PFSK-1 (cell line): ENCODE measurements around the gene COL18A1.

ENCODE experiments used
- FOXP2 ChIP-seq: optimal IDR thresholded peaks from 2 replicates; pipeline ENCODE3; 2011; ENCODE audit warnings: borderline replicate concordance, control low read depth, inconsistent platforms; ENCODE audit not compliant: insufficient read depth; ENCODE audit errors: extremely low read length, extremely low read depth
- POLR2AphosphoS5 ChIP-seq: IDR thresholded peaks from 2 replicates; pipeline ENCODE4 v1.6.1; 2012; ENCODE audit warnings: low read depth, mild to moderate bottlenecking, control low read depth, low read length, moderate library complexity
- SIN3A ChIP-seq: IDR thresholded peaks from 2 replicates; pipeline ENCODE4 v1.6.1; 2012; ENCODE audit warnings: mild to moderate bottlenecking, low read length, moderate library complexity, borderline replicate concordance; ENCODE audit not compliant: insufficient read depth
- TAF1 ChIP-seq: IDR thresholded peaks from 2 replicates; pipeline ENCODE4 v1.6.1; 2012; ENCODE audit warnings: low read length, control low read depth, borderline replicate concordance; ENCODE audit not compliant: insufficient read depth
- TF ChIP-seq, protein P1 (sequence below), 2 experiments: IDR thresholded peaks; 2 replicates each; pipeline versions ENCODE4 v1.6.1 to v1.8.0; 2011 to 2012; ENCODE audit warnings: low read depth in 2 of 2, low read length in 2 of 2, control low read depth in 1 of 2, inconsistent platforms in 1 of 2, mild to moderate bottlenecking in 1 of 2, moderate library complexity in 1 of 2; ENCODE audit not compliant: insufficient read depth in 1 of 2

COL18A1 gene

GRCh38 chr21:45473496-45474322, 68.7 kb downstream of the COL18A1 start:
- TF ChIP-seq, protein P1, sequence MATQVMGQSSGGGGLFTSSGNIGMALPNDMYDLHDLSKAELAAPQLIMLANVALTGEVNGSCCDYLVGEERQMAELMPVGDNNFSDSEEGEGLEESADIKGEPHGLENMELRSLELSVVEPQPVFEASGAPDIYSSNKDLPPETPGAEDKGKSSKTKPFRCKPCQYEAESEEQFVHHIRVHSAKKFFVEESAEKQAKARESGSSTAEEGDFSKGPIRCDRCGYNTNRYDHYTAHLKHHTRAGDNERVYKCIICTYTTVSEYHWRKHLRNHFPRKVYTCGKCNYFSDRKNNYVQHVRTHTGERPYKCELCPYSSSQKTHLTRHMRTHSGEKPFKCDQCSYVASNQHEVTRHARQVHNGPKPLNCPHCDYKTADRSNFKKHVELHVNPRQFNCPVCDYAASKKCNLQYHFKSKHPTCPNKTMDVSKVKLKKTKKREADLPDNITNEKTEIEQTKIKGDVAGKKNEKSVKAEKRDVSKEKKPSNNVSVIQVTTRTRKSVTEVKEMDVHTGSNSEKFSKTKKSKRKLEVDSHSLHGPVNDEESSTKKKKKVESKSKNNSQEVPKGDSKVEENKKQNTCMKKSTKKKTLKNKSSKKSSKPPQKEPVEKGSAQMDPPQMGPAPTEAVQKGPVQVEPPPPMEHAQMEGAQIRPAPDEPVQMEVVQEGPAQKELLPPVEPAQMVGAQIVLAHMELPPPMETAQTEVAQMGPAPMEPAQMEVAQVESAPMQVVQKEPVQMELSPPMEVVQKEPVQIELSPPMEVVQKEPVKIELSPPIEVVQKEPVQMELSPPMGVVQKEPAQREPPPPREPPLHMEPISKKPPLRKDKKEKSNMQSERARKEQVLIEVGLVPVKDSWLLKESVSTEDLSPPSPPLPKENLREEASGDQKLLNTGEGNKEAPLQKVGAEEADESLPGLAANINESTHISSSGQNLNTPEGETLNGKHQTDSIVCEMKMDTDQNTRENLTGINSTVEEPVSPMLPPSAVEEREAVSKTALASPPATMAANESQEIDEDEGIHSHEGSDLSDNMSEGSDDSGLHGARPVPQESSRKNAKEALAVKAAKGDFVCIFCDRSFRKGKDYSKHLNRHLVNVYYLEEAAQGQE (IDR thresholded peaks at IDR 0.05; ENCODE audit: insufficient read depth in 1 of 2, low read depth in 2 of 2, low read length in 2 of 2): no peak
- no peak for TF ChIP-seq SIN3A
- no peak for TF ChIP-seq TAF1
- TF ChIP-seq POLR2AphosphoS5: no peak
- TF ChIP-seq FOXP2: no peak

DNA sequence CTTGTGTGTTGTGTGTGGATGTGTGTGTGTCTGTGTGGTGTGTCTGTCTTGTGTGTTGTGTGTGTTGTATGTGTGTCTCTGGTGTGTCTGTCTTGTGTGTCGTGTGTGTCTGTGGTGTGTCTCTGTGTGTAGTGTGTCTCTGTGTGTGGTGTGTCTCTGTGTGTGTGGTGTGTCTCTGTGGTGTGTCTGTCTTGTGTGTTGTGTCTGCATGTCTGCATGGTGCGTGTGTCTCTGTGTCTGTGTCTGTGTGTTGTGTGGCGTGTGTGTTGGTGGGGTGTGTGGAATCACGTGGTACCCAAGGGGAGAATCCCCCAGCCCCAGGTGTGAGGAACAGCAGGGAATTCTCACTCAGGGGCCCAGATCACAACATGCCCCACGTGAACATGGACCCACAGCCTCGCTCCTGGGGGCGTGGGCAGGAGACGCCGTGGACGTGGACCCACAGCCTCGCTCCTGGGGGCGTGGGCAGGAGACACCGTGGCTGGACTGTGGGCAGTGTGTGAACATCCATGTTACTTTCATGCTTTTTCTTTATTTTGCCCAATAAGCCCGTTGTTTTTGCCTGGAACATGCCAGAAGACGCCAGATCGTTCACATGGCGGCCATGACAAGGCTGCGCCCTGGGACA, 69.5 kb downstream of the COL18A1 start:
- no peak for TF ChIP-seq TAF1
- TF ChIP-seq POLR2AphosphoS5: no peak
- no peak for TF ChIP-seq SIN3A
- TF ChIP-seq FOXP2: no peak
- TF ChIP-seq, protein P1 (IDR thresholded peaks at IDR 0.05; ENCODE audit: insufficient read depth in 1 of 2, low read depth in 2 of 2, low read length in 2 of 2): no peak

DNA sequence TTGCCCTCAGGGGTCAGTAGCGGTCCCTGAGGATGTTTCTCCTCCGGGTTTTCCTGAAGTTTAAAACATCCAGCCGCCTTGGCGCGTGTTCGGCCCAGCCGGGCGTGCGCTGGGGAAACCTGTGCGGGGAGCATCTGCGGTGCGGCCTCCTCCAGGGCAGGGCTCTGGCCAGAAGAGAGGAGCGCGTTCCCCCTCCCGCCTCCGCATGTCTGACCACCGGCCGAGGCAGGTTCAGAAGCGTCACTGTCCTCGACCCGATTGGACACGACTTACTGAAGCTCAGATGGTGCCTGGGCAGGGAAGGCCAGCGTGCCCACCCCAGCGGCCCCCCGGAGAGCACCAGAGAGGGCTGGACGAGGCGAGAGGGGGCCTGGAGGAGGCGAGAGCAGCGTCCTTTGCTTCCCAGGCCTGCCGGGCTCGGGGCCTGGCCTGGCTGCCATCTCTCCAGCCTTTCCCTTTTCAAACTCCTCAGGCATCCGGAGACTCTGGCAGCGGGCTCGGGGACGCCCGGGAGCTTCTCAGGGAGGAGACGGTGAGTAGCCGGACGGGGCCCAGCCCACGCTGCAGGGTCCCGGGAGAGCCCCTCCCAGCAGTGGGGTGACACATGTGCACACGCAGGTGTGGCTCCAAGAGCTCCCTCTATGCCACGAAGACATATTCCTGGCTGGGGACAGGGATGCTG, 70.2 kb downstream of the COL18A1 start:
- TF ChIP-seq TAF1: no peak
- no peak for TF ChIP-seq SIN3A
- TF ChIP-seq POLR2AphosphoS5: no peak
- TF ChIP-seq, protein P1 (IDR thresholded peaks at IDR 0.05; ENCODE audit: insufficient read depth in 1 of 2, low read depth in 2 of 2, low read length in 2 of 2): no peak
- TF ChIP-seq FOXP2: no peak

- no peak for TF ChIP-seq POLR2AphosphoS5
- no peak for TF ChIP-seq SIN3A
- no peak for TF ChIP-seq FOXP2
- no peak for TF ChIP-seq TAF1
- TF ChIP-seq, protein P1 (IDR thresholded peaks at IDR 0.05; ENCODE audit: insufficient read depth in 1 of 2, low read depth in 2 of 2, low read length in 2 of 2): no peak
Observed at GRCh38 chr21:45475797-45476570, 71.0 kb downstream of the COL18A1 start.
